Measurements from ENCODE around the gene RTL1.

DNA sequence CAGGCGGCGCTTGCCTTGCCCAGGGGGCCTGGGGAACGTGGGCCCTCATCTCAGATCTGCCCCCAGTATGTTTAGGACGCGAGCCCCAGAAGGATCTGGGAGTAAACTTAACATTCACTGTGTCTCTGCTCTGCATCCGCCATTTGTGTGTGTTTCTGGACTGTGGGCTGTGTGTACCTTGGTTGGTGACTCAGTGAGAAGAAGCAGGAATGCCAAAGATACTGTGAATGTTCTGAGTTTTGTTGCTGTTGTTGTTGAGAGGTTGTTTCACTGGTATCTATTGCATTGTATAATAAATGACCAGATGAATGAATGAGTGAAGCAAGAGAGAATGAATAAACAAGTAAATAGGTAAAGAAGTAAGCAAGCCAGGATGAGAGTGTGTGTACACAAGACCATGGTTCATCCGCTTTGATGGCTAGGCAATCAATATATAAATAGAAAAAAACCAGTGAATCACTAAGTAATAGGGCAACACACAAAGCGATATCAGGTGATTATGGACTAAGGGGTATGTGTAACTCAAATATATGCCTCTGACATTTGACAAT, 57.1 kb downstream of the RTL1 start:
- TF ChIP-seq EZH2phosphoT487 (IDR thresholded peaks at IDR 0.05; ENCODE audit: insufficient read depth, low read depth) (no peak), EZH2 (IDR thresholded peaks at IDR 0.05; ENCODE audit: insufficient read depth, poor library complexity, severe bottlenecking) (no peak)

Measured in GM23248 (cell line).